Measurements from ENCODE around the gene NIM1K.

Gene NIM1K

GRCh38 chr5:43209060-43209459, 17.0 kb downstream of the NIM1K start:
- no peak overlapping the region for H3K4me3 ChIP-seq (replicated peaks; ENCODE audit: low read depth, low read length)
- no peak for TF ChIP-seq CTCF (IDR thresholded peaks at IDR 0.05; ENCODE audit: low read depth, low read length, missing control alignments)
- DNase-seq (ENCODE audit: extremely low read depth, low read depth): no peak

GRCh38 chr5:43209833-43210232, 17.8 kb downstream of the NIM1K start:
- TF ChIP-seq CTCF (IDR thresholded peaks at IDR 0.05; ENCODE audit: low read depth, low read length, missing control alignments): no peak
- no peak overlapping the region for H3K4me3 ChIP-seq (replicated peaks; ENCODE audit: low read depth, low read length)
- DNase-seq (ENCODE audit: extremely low read depth, low read depth): no peak

- no peak for DNase-seq (ENCODE audit: extremely low read depth, low read depth)
- no peak for TF ChIP-seq CTCF (IDR thresholded peaks at IDR 0.05; ENCODE audit: low read depth, low read length, missing control alignments)
- H3K4me3 ChIP-seq (replicated peaks; ENCODE audit: low read depth, low read length): no peak overlapping the region
These were observed 18.5 kb downstream of the NIM1K start for GRCh38 chr5:43210570-43210969.

- no peak for DNase-seq (ENCODE audit: extremely low read depth, low read depth)
- H3K4me3 ChIP-seq (replicated peaks; ENCODE audit: low read depth, low read length): no peak overlapping the region
- TF ChIP-seq CTCF (IDR thresholded peaks at IDR 0.05; ENCODE audit: low read depth, low read length, missing control alignments): no peak
These were observed 21.9 kb downstream of the NIM1K start for GRCh38 chr5:43213951-43214350.

- DNase-seq (ENCODE audit: extremely low read depth, low read depth): no peak
- no peak for TF ChIP-seq CTCF (IDR thresholded peaks at IDR 0.05; ENCODE audit: low read depth, low read length, missing control alignments)
- no peak overlapping the region for H3K4me3 ChIP-seq (replicated peaks; ENCODE audit: low read depth, low read length)
These were observed 23.1 kb downstream of the NIM1K start for GRCh38 chr5:43215073-43215631.

GRCh38 chr5:43216941-43217340, 24.9 kb downstream of the NIM1K start:
- DNase-seq (ENCODE audit: extremely low read depth, low read depth): no peak
- no peak overlapping the region for H3K4me3 ChIP-seq (replicated peaks; ENCODE audit: low read depth, low read length)
- TF ChIP-seq CTCF (IDR thresholded peaks at IDR 0.05; ENCODE audit: low read depth, low read length, missing control alignments): no peak

GRCh38 chr5:43219120-43219519, 27.1 kb downstream of the NIM1K start:
- no peak for TF ChIP-seq CTCF (IDR thresholded peaks at IDR 0.05; ENCODE audit: low read depth, low read length, missing control alignments)
- no peak overlapping the region for H3K4me3 ChIP-seq (replicated peaks; ENCODE audit: low read depth, low read length)
- no peak for DNase-seq (ENCODE audit: extremely low read depth, low read depth)

Measured in HFF-Myc (cell line).